GM19395 (cell line): ENCODE measurements around the gene KCTD14.
"Not testable (repeated sequence)": the region's sequence is repeated elsewhere in the genome, so short reads cannot be mapped to it uniquely, and the experiment has no call there.

Experiments
- ATAC-seq: cut with Tn5 transposase; IDR thresholded peaks from one replicate; pipeline ENCODE4 v1.9.1; 2021; ENCODE audit warnings: mild to moderate bottlenecking, moderate library complexity; ENCODE audit not compliant: unreplicated experiment

Gene KCTD14

DNA sequence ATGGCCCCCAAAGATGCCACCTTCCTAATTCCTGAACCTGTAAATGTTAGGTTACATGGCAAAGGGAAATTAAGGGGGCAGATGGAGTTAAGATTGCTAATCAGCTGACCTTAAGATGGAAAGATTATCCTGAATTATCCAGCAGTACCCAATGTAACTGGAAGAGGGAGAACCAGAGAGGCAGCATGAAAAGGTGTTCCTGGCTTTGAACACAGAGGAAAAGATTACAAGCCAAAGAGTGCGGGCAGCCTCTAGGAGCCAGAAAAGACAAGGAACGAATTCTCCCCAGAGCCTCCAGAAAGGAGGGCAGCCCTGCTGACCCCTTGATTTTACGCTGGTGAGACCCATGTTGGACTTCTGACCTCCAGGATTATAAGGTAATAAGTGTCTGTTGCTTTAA is 25.5 kb upstream of the KCTD14 start:
- ATAC-seq, result no peak

DNA sequence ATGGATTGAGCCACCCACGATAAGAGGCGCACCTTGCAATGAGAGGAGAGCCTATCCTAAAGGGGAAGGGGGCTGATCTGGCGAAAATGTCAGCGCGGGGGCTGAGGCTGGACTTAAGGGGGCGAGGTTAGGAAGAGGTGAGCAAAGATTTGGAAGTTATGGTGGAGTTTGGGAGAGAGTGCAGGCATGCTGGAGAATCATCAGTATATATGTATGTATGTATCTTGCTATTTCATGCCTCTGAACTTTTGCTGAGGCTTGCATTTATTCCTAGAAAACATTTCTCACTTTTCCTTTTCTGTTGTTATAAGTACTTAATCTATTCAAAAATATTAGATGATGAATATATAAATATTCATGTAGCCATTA is 23.4 kb upstream of the KCTD14 start:
- ATAC-seq, result no peak

DNA sequence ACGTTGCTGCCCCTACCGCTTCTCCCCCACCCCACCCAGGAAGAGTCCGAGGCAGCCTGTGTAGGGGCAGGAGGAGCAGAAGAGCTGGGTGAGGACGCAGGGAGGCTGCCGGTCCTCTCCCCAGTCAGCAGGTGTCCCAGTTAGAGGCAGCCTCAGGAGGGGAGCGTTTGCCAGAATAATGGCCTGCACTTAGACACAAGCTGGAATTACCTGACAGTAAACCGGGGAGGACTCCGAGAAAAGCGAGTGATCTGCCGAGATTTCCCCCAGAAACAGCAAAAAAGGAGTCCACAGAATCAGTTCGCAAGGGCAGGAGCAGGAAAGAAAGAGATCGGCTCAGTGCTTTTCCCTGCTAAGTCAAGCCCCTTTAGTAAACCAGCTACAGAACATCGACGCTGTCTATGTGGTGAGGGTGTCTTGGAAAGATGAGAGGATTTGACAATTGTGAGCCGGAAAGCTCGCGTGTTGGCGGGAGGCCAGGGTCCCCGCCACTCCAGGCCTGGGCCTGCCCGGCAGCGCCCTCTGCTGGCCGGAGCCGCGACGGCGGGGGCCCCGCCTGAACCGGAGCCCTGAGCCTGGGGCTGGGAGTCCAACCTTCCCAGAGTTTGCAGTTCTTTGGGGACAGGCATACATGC is 22.9 kb upstream of the KCTD14 start:
- ATAC-seq, result peak; percentile 66

DNA sequence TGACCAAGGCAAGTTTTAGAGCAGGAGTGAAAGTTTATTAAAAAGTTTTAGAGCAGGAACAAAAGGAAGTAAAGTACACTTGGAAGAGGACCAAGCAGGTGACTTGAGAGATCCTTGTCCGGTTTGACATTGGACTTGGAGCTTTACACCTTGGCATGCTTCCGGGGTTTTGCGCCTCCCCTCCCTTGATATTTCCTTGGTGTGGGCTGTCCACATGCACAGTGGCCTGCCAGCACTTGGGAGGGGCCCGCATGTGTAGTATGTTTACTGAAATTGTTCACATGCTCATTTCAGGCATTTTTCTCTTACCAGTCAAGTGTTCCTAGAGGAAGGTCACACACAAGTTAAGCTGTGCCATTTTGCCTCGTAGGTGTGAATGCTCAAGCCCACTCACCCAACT is 21.6 kb upstream of the KCTD14 start:
- no peak for ATAC-seq

DNA sequence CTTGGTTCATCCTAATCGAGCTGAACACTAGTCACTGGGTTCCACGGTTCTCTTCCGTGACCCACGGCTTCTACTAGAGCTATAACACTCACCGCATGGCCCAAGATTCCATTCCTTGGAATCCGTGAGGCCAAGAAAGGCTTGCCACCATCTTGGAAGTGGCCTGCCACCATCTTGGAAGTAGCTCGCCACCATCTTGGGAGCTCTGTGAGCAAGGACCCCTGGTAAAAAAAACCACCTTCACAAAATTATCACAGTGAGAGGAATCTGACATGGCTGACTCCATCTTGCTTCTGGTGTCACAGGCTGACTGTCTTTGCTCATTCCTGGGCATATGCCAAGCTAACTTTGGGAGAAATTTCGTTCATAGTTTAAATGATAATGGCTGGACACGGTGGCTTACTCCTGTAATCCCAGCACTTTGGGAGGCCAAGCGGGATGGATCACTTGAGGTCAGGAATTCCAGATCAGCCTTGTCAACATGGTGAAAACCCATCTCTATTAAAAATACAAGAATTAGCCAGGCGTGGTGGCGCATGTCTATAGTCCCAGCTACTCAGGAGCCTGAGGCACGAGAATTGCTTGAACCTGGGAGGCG is 18.9 kb upstream of the KCTD14 start:
- ATAC-seq, result no peak

DNA sequence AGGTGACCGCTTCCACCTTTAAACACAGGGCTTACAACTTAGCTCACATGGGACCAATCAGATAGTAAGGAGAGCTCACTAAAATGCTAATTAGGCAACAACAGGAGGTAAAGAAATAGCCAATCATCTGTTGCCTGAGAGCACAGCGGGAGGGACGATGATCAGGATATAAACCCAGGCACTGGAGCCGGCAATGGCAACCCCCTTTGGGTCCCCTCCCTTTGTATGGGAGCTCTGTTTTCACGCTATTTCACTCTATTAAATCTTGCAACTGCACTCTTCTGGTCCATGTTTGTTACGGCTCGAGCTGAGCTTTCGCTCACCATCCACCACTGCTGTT is 18.3 kb upstream of the KCTD14 start:
- ATAC-seq, result not testable (repeated sequence)

DNA sequence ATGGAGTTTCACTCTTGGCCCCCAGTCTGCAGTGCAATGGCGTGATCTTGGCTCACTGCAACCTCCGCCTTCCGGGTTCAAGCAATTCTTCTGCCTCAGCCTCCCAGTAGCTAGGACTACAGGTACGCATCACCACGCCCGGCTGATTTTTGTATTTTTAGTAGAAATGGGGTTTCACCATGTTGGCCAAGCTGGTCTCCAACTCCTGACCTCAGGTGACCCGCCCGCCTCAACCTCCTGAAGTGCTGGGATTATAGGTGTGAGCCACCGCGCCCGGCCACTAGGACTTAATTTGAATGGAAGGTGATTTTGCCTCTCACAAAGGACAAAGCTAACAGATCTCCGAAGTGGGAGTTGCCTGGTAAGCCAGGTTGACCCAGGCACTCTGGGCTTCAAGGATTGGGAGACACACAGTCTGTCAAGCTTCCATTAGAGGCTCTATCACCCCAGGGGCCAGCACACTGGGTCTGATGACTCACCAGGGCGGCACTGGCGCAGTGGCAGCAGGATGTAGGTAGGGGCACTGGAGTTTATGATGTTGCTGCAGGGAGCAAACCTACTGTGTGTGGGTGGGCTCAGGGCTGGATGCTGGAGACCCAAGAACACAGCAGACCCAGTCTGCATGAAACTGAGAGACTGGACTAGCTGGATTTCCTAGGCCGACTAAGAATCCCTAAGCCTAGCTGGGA is 17.8 kb upstream of the KCTD14 start:
- no peak for ATAC-seq

DNA sequence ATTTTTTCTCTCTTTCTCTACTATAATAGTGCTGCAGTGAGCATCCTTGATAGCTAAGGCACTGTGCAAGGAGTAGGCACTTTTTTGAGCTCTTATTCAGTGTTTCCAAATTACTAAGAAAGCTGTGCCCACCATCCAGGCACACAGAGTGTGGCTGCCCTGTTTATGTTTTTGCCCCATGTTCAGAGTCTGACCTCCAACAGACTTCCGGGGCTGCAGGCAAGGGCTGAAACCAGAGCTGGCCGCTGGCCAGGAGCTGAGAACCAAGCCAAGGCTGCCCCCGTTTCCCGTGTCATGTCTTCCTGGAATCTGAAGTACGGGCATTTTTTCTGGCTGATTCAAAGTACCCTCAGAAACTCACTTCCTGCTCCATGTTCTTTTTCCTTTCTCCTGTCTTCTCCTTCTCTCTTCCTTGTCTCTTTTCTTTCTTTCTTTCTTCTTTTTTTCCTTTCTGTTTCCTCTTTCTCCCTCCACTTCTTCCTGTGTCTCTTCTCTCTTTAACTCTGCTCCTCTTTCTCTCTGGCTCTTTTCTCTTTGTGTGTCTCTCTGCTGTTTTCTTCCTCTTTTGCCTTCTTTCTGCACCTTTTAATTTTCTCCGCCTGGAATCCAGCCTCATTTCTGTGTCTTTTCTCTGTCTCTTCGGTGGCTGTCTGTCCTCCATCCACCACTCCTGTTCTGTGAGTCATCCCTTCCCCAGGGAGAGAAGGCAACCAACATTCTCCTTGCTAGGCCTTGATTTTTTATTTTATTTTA is 17.0 kb upstream of the KCTD14 start:
- ATAC-seq, result peak; percentile 76

DNA sequence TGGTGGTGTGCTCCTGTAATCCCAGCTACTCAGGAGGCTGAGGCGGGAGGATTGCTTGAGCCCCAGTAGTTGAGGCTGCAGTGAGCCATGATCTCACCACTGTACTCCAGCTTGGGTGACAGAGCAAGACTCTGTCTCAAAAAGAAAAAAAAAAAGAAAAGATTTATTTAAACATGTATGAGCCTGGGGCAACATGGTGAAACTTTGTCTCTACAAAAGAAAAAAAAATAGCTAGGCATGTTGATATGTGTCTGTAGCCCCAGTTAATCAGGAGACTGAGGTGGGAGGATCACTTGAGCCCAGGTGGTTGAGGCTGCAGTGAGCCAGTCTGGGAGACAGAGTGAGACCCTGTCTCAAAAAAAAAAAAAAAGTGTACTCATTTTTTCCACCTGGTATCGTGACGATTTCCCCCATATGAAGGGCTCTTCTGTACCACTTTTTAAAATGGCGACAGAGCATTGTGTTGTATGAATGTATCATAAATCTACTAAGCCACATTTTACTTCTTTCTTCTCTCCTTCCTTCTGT is 16.4 kb upstream of the KCTD14 start:
- no peak for ATAC-seq

DNA sequence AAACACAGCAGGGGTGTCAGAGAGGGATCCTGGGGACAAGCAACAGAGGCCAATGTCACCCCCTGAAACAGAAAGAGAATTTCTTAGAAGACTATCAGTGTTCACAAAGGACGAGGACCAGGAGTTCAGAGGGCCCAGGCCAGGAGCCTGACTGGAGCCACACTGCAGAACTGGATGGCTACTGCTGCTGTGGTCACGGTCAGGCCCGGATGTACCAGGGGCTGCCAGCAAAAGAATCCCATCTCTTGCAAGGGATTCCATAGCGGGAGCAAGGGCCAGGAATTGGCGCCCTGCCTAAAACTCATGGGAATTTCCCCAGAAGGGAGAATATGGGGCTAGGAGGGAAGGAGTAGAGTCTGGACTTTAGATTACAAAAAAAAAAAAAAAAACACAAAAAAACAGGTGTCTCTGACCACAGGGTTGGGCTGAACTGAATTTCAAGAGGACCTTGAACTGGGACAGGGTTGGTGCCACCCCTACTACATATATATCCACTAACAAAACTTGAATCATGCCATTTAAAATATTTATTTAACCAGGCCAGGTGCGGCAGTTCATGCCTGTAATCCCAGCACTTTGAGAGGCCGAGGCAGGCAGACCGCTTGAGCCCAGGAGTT is 15.7 kb upstream of the KCTD14 start:
- ATAC-seq, result no peak

DNA sequence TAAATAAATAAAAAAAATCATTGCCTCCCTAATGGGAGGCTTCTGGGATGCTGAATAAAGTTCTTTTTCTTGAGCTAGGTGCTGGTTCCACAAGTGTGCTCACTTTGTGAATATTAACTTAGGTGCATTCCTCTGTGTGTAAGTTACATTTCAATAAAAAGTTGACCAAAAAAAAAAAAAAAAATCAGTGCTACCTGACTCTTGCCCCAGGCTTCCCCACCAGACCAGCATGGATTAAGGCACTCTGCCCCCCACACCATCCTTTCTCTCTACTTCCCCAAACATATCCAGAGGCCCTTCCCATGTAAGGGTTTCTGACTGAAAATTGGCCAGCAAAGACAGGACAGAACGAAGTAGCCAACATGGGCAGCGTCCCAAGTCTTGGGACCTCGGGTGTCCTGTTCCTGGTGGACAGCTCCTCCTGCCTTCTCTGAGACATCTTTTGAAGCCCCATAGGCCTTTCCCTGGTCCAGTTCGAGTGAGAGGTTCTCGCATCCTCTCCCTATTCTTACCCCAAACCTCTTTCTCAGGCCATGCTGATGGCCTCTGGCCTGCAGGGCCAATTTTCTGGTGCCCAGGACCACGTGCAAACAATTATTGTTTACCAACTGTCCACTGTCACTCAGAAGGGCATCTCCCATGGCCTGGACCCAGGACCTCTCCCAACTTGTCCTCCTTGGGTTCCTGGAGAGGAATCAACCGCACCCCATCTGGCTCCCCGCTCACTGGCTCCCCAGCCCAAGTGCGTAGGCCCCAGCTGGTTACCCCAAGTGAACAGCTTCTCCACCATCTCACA is 14.9 kb upstream of the KCTD14 start:
- no peak for ATAC-seq

DNA sequence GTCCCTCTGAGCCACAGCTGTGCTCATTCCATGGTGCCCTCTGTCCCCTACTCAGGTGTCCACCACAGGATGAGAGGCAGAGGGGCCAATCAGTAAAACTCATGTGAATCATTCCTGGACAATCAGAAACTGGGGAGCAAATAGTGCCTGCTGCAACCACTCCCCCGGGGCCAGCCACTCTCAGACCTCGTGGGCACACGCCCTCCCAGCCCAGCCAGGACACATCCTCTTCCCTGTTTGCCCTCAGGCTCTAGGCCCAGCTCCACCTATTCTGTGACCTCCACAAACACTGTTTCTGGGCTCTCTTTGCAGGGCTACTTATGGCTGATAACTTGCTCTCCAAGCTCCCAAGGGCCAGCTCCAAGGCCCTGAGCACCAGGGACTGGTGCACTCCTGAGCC is 14.0 kb upstream of the KCTD14 start:
- ATAC-seq, result no peak

DNA sequence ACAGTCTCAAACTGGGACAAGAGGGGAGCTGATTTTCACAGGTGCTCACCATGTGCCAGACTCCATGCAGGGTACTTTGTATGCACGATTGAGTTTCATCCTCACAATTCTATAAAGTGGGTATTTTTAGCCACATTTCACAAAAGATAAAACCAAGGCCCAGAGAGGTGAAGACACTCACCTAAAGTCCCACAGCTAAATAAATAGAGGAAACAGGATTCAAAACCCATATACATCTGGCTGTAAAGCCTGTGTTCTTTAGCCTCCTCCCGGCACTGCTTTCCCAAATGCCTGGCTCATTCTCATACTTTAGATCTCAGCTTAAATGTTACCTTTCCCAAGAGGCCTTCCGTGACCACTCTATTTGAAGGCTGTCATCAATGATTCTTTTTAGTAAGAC is 13.2 kb upstream of the KCTD14 start:
- no peak for ATAC-seq

DNA sequence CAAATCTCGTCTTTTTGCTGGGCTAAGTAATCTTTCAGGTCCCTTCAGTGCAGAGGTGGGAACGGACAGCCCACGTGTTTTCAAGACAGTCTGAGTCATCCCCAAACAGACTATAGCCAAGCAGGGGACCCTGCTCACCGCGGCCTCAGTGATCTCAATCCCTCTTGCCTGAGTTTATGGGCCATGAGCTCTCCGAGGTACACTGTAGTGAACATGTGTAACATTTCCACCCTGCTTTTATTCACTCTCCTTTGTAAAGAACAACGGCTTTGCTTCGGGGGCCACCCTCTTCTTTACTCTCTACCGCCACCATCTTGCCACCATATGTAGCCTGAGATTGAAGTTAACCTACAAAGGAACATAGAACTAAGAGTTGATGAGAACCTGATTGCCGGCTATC is 11.5 kb upstream of the KCTD14 start:
- no peak for ATAC-seq

DNA sequence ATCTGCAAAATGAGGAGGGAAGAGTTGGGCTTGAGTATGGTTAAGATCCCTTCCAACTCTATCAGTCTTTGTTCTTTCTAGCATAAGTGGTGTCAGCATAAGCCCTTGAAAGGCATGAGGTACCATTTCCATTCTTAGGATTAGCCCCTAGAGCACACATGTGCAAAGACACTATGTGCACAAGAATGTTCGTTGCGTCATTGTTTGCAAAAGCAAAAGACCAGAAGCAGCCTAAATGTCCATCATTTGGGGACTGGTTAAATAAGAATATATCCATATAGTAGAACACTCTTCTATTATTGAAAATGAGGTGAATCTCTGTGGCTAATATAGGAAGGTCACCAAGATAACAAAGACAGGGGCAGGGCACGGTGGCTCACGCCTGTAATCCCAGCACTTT is 10.0 kb upstream of the KCTD14 start:
- ATAC-seq, result no peak

DNA sequence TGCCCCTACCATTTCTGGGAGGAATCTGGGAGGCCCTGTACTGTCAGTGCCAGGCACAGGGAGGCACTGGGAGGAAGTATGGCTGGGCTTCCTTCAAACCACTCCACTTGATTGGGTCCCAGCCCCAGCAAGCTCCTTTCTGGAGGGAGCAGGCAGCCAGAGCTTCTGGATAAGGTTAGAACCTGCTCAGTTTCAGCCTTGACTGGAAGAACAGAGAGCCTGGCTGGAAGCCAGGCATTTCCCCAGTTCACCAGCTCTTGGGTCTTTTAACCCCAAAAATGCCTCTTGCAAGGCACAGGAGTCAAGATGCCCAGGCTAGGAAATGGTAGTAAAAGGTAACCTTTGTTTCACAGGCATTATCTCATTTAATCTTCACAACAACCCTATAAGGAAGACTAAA is 9.0 kb upstream of the KCTD14 start:
- ATAC-seq, result no peak

DNA sequence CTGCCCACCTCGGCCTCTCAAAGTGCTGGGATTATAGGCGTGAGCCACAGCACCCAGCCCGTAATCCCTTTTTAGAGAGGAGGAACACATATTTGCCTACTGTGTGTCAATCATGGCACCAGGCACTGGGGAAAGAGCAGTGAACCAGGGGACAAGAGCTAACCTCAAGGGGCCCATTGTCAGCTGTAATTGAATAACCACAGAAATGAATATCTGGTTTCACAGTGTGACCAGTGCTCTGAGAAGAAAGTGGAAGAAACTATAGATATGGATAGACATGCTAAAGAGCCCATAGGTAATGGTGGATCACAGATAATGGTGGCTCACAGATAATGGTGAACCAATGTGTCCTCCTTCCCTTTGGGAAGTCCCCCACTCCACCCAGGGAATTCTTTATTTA is 8.6 kb upstream of the KCTD14 start:
- peak; percentile 72 for ATAC-seq

DNA sequence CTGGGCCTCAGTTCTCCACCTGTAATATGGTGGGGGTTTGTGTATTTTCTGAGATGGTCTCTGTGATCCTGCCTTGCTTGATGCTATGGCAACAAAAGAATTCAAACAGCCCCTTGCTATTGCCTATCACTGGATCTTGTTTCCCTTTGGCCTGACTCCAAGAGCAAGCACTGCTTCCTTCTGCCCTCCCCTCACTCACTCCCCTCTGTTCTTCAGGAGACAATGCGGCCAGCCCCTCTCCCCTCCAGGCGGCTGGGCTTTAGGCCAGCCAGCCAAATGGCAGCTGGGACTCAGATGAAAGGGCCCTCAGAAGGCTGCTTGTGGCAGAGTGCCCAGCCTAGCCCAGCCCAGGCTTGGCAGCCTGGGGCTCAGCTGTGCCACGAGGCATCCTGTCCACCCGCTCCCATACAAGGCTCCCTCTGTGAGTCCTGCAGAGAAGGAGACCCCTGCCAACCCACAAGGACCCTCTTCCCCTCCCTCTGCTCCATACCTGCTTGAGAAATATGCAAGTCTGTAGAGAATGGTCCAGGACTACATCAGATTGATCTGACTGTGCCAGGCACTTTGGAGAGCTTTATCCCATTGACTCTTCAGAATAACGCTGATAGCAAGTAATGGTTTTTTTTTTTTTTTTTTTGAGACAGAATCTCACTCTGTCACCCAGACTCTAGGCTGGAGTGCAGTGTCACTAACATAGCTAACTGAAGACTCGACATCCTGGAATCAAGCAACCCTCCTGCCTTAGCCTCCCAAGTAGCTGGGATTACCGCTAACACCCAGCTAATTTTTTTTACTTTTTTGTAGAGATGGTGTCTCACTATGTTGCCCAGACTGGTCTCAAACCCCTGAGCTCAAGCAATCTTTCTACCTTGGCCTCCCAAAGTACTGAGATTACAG is 7.6 kb upstream of the KCTD14 start:
- ATAC-seq, result no peak

DNA sequence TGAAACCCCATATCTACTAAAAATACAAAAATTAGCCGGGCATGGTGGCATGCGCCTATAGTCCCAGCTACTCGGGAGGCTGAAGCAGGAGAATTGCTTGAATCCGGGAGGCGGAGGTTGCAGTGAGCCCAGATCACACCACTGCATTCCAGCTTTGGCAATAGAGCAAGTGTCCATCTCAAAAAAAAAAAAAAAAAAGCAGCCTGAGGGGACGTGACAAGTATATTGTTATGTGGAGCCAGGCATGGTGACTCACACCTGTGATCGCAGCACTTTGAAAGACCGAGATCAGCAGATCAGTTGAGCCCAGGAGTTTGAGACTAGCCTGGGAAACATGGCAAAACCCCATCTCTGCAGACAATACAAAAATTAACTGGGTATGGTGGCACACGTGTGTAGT is 5.3 kb upstream of the KCTD14 start:
- not testable (repeated sequence) for ATAC-seq

DNA sequence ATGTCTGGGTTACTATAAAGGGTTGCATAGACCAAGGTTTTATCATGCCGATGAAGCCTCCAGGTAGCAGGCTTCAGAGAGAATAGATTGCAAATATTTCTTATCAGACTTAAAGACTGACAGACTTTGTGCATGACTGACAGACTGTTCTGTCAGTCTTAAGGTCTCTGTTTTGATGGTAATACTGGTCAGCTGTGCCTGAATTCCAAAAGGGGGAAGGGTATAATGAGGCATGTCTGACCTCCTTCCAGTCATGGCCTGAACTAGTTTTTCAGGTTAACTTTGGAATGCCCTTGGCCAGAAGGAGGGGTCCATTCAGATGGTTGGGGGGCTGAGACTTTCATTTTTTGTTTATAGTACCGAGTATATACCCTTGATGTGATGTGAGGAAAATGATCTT is 4.7 kb upstream of the KCTD14 start:
- no peak for ATAC-seq
